NCI-H2081 treated with DMSO at 0.1 percent for 48 hours (cell line): ENCODE measurements around the gene METAP1.
A peak's percentile ranks its signal among the peaks of the same experiment; 100 is the strongest.
"Not testable (repeated sequence)": the region's sequence is repeated elsewhere in the genome, so short reads cannot be mapped to it uniquely, and the experiment has no call there.

Experiments
- DNase-seq: peaks from one replicate; lab custom pipeline; 2025; lab: John Stamatoyannopoulos, UW

METAP1 gene

GRCh38 chr4:99058228-99058627 lies 62.7 kb downstream of the METAP1 start:
- DNase-seq = no peak

GRCh38 chr4:99059550-99059949 lies 64.0 kb downstream of the METAP1 start:
- DNase-seq = no peak

- no peak for DNase-seq
These were observed 65.7 kb downstream of the METAP1 start for GRCh38 chr4:99061048-99061700.

- DNase-seq = no peak
These were observed 66.6 kb downstream of the METAP1 start for GRCh38 chr4:99062120-99062519.

- not testable (repeated sequence) for DNase-seq
These were observed 70.0 kb downstream of the METAP1 start for GRCh38 chr4:99065521-99065920.

GRCh38 chr4:99067617-99068016 lies 72.1 kb downstream of the METAP1 start:
- no peak for DNase-seq

- DNase-seq = no peak
These were observed 75.6 kb downstream of the METAP1 start for GRCh38 chr4:99071159-99071558.

- DNase-seq = no peak
These were observed 79.3 kb downstream of the METAP1 start for GRCh38 chr4:99074816-99075215.

- DNase-seq = no peak
These were observed 80.9 kb downstream of the METAP1 start for GRCh38 chr4:99076292-99076976.

GRCh38 chr4:99077177-99077576 lies 81.7 kb downstream of the METAP1 start:
- DNase-seq = no peak

GRCh38 chr4:99078336-99078735 lies 82.8 kb downstream of the METAP1 start:
- no peak for DNase-seq

GRCh38 chr4:99078931-99079624 lies 83.6 kb downstream of the METAP1 start:
- no peak for DNase-seq

GRCh38 chr4:99079625-99080295 lies 84.2 kb downstream of the METAP1 start:
- no peak for DNase-seq

- not testable (repeated sequence) for DNase-seq
These were observed 85.3 kb downstream of the METAP1 start for GRCh38 chr4:99080869-99081268.

- no peak for DNase-seq
These were observed 86.7 kb downstream of the METAP1 start for GRCh38 chr4:99082192-99082591.

GRCh38 chr4:99084595-99084994 lies 89.1 kb downstream of the METAP1 start:
- no peak for DNase-seq

GRCh38 chr4:99088023-99088449 lies 92.5 kb downstream of the METAP1 start:
- DNase-seq = peak; percentile 10

- DNase-seq = peak; percentile 11
These were observed 93.2 kb downstream of the METAP1 start, which contains the start of gene ADH5 for GRCh38 chr4:99088481-99089365. TSS of gene ADH5 (minus strand) at chr4:99088788. CDS start at chr4:99088700, 88 bp downstream.

- DNase-seq = no peak
These were observed 95.1 kb downstream of the METAP1 start for GRCh38 chr4:99090481-99091215.

GRCh38 chr4:99091216-99091575 lies 95.7 kb downstream of the METAP1 start:
- DNase-seq = no peak

- not testable (repeated sequence) for DNase-seq
These were observed 96.3 kb downstream of the METAP1 start for GRCh38 chr4:99091841-99092240.
